ENCODE measurements around the gene HLA-A. TPM values are rescaled to one million over a fixed set of nuclear protein-coding genes. Genes with fewer than 3 reads are reported as not detected.

The HLA-A gene
- total RNA-seq, 1 donor: 268 TPM

DNA sequence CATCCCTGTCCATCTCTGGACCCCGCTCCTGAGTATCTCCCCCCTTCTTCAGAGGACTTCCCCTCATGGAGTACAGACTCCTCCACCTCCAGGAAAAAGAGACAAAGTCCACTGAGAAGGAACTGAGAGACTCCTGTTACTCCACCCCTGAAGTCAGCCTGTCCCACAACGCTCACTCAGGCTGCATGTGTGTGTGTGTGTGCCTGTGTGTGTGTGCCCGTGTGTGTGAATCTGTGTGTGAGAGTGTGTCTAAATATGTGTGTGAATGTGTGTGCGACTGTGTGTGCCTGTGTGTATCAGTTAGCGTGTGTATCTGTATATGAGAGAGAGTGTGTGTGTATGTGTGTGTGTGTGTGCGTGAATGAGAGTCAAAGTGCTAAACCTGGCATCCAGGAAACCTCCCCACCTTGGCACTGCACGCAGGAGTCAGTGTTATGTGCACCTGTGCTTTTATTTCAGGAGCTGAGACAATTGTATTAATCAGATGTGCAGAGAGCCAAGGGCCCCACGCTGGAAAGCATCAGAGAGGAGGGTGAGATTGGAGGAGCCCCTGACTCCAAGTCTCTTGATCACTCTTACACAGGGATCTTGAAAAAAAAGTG, 39.0 kb downstream of the HLA-A start:
- Histone ChIP-seq H3K36me3 (ENCODE audit: insufficient read depth, low read length) (no peaks in the 10 kb centered on the region), H4K20me1 (ENCODE audit: insufficient read depth, low read length) (no peaks in the 10 kb centered on the region), H3K4me3 (ENCODE audit: insufficient read depth, low read length) (no peak overlapping the region), H3K27me3 (ENCODE audit: insufficient read depth, low read length) (peaks cover 5% of the 10 kb centered on the region), H3K79me2 (ENCODE audit: insufficient read depth, low read length) (no peaks in the 10 kb centered on the region), H3K4me2 (ENCODE audit: insufficient read depth, low read length) (no peak overlapping the region), H3K9me3 (ENCODE audit: low read depth, low read length) (no peaks in the 10 kb centered on the region), H3K4me1 (ENCODE audit: insufficient read depth, low read length) (peaks cover 6% of the 10 kb centered on the region), H3K27ac (ENCODE audit: low read depth, low read length) (no peak overlapping the region), H2AFZ (ENCODE audit: low read length) (no peak overlapping the region)
- TF ChIP-seq CTCF (IDR thresholded peaks at IDR 0.05; ENCODE audit: extremely low read depth, low read depth, low read length): no peak
- DNase-seq (ENCODE audit: insufficient read length, low spot score, missing footprints): no peak

DNA sequence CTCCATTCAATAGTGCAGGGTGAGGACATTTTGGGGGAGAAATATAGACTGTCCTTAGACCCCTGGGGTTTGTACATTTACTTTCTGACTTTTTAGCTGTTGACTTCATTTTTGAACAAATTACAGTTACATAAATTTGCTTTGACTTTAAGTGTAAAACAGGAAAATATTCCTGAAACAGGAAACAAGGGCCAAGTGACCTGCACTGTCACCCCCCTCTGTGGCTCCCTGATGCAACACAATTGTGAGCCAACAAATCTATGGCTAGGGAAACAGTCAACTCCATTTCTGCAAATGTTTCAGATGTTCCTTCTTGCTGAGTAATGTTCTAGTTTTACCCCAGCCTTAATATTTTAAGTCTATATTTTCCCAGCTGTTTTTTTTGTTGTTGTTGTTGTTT, 39.8 kb downstream of the HLA-A start:
- H3K36me3 ChIP-seq (ENCODE audit: insufficient read depth, low read length): no peaks in the 10 kb centered on the region
- H4K20me1 ChIP-seq (ENCODE audit: insufficient read depth, low read length): no peaks in the 10 kb centered on the region
- no peaks in the 10 kb centered on the region for H3K9me3 ChIP-seq (ENCODE audit: low read depth, low read length)
- H3K4me2 ChIP-seq (ENCODE audit: insufficient read depth, low read length): no peak overlapping the region
- no peak overlapping the region for H3K4me3 ChIP-seq (ENCODE audit: insufficient read depth, low read length)
- H3K27ac ChIP-seq (ENCODE audit: low read depth, low read length): no peak overlapping the region
- DNase-seq (ENCODE audit: insufficient read length, low spot score, missing footprints): no peak
- no peaks in the 10 kb centered on the region for H3K79me2 ChIP-seq (ENCODE audit: insufficient read depth, low read length)
- H2AFZ ChIP-seq (ENCODE audit: low read length): no peak overlapping the region
- TF ChIP-seq CTCF (IDR thresholded peaks at IDR 0.05; ENCODE audit: extremely low read depth, low read depth, low read length): no peak
- peaks cover 7% of the 10 kb centered on the region for H3K27me3 ChIP-seq (ENCODE audit: insufficient read depth, low read length)
- H3K4me1 ChIP-seq (ENCODE audit: insufficient read depth, low read length): peaks cover 5% of the 10 kb centered on the region

DNA sequence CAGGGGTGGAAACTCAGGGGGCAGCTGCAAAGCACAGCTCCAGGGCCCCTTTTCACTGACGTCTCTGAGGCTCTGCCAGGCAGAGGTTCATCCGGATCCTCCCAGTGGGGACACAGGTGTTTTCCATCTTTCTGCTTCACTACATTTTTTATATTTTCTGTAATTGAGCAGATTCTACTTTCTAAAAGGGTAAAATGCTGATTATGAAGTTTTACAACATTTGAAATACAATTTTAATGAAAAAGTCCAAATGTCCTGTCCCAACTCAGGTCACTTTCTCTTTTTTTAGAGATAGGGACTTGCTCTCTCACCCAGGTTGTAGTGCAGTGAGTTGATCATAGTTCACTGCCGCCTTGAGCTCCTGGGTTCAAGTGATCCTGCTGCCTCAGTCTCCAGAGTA, 41.9 kb downstream of the HLA-A start:
- H3K27ac ChIP-seq (ENCODE audit: low read depth, low read length): no peak overlapping the region
- no peaks in the 10 kb centered on the region for H3K36me3 ChIP-seq (ENCODE audit: insufficient read depth, low read length)
- peaks cover 8% of the 10 kb centered on the region for H3K27me3 ChIP-seq (ENCODE audit: insufficient read depth, low read length)
- no peak for TF ChIP-seq CTCF (IDR thresholded peaks at IDR 0.05; ENCODE audit: extremely low read depth, low read depth, low read length)
- H3K4me3 ChIP-seq (ENCODE audit: insufficient read depth, low read length): no peak overlapping the region
- no peak for DNase-seq (ENCODE audit: insufficient read length, low spot score, missing footprints)
- H2AFZ ChIP-seq (ENCODE audit: low read length): no peak overlapping the region
- no peaks in the 10 kb centered on the region for H3K4me1 ChIP-seq (ENCODE audit: insufficient read depth, low read length)
- no peaks in the 10 kb centered on the region for H3K79me2 ChIP-seq (ENCODE audit: insufficient read depth, low read length)
- H4K20me1 ChIP-seq (ENCODE audit: insufficient read depth, low read length): no peaks in the 10 kb centered on the region
- no peaks in the 10 kb centered on the region for H3K9me3 ChIP-seq (ENCODE audit: low read depth, low read length)
- no peak overlapping the region for H3K4me2 ChIP-seq (ENCODE audit: insufficient read depth, low read length)

DNA sequence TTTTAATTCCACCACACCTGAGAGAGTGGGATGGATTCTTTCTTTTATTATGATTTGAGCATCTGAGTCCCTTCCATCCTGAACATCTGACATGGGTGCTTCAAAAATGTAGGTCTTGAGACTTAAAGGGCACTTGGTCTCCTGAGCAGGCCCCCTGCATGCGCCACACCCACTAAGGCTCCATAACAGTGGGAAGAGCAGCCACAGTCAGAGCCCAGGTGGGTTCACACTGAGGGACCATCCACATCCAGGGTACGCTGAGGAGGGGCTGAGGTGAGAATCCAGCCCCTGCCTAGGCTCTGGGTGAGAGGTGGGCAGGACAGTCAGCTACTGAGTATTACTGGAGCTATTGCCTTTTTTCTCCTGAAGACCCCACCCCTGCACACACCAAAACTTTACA, 42.7 kb downstream of the HLA-A start:
- no peaks in the 10 kb centered on the region for H3K36me3 ChIP-seq (ENCODE audit: insufficient read depth, low read length)
- H3K9me3 ChIP-seq (ENCODE audit: low read depth, low read length): no peaks in the 10 kb centered on the region
- H3K4me2 ChIP-seq (ENCODE audit: insufficient read depth, low read length): no peak overlapping the region
- no peak overlapping the region for H2AFZ ChIP-seq (ENCODE audit: low read length)
- H3K27me3 ChIP-seq (ENCODE audit: insufficient read depth, low read length): peaks cover 8% of the 10 kb centered on the region
- H3K79me2 ChIP-seq (ENCODE audit: insufficient read depth, low read length): no peaks in the 10 kb centered on the region
- H4K20me1 ChIP-seq (ENCODE audit: insufficient read depth, low read length): no peaks in the 10 kb centered on the region
- no peak for TF ChIP-seq CTCF (IDR thresholded peaks at IDR 0.05; ENCODE audit: extremely low read depth, low read depth, low read length)
- H3K4me3 ChIP-seq (ENCODE audit: insufficient read depth, low read length): no peak overlapping the region
- no peak overlapping the region for H3K27ac ChIP-seq (ENCODE audit: low read depth, low read length)
- DNase-seq (ENCODE audit: insufficient read length, low spot score, missing footprints): no peak
- no peaks in the 10 kb centered on the region for H3K4me1 ChIP-seq (ENCODE audit: insufficient read depth, low read length)
